B cell (primary cell): ENCODE data around the gene MCEMP1. TPM values are rescaled to one million over a fixed set of nuclear protein-coding genes. Genes with fewer than 3 reads are reported as not detected.

ENCODE experiments used
- ATAC-seq: fragments of 200-7000 bp; cut with Tn5 transposase; one replicate; pipeline ENCODE4 v1.10.0; 2021; ENCODE audit warnings: low read depth, mild to moderate bottlenecking, moderate number of reproducible peaks, moderate library complexity
- CTCF ChIA-PET: fragments of 350-600 bp; sonication (Branson Sonifier 250); formaldehyde crosslinking; loops from one replicate; lab custom pipeline; 2021; ENCODE audit warnings: antibody characterized with exemption, inconsistent platforms; lab: Charles Lee
- POLR2A ChIA-PET: fragments of 350-600 bp; sonication (Branson Sonifier 250); formaldehyde crosslinking; loops from one replicate; lab custom pipeline; 2021; ENCODE audit warnings: antibody characterized with exemption; lab: Charles Lee
- DNase-seq: peaks from one replicate; pipeline ENCODE4 v3.0.0; 2013
- H2AFZ ChIP-seq: 2 replicates; pipeline ENCODE4 v1.6.1; 2012; ENCODE audit warnings: mild to moderate bottlenecking, low read depth, low read length; ENCODE audit not compliant: insufficient read depth, poor library complexity, severe bottlenecking
- H3K27ac ChIP-seq, 2 donors: 1 replicate in 1 of 2; 2 replicates in 1 of 2; pipeline ENCODE4 v1.5.1; 2012 to 2013; ENCODE audit warnings: low read length in 2 of 2, mild to moderate bottlenecking in 2 of 2, moderate library complexity in 1 of 2
- H3K27me3 ChIP-seq, 4 experiments: fragments of 200-600 bp in 1 of 4; sonication (generic) in 1 of 4; replicated peaks in 1 of 4; 1 replicate in 2 of 4; 2 replicates in 2 of 4; pipeline versions ENCODE4 v1.6.1 to v1.7.0; 2013 to 2016; ENCODE audit warnings: low read length in 3 of 4, mild to moderate bottlenecking in 2 of 4, mixed read lengths in 1 of 4, moderate library complexity in 1 of 4; ENCODE audit not compliant: insufficient read depth in 4 of 4, control insufficient read depth in 3 of 4; ENCODE audit errors: control extremely low read depth in 1 of 4
- H3K36me3 ChIP-seq, 2 experiments: replicated peaks in 1 of 2; 1 replicate in 1 of 2; 2 replicates in 1 of 2; pipeline versions ENCODE4 v1.6.1 to v1.7.1; 2013; ENCODE audit warnings: low read length in 1 of 2; ENCODE audit not compliant: insufficient read depth in 2 of 2, control insufficient read depth in 1 of 2; ENCODE audit errors: control extremely low read depth in 1 of 2, extremely low read depth in 1 of 2
- H3K4me1 ChIP-seq, 2 donors: fragments of 200-600 bp in 1 of 2; sonication (generic) in 1 of 2; 1 replicate in 1 of 2; 2 replicates in 1 of 2; pipeline versions ENCODE4 v1.5.1 to v1.6.1; 2013 to 2017; ENCODE audit warnings: low read length in 2 of 2; ENCODE audit not compliant: control insufficient read depth in 2 of 2, insufficient read depth in 2 of 2
- H3K4me2 ChIP-seq: replicated peaks from 2 replicates; pipeline ENCODE3; 2012; ENCODE audit warnings: mild to moderate bottlenecking, low read depth, low read length; ENCODE audit not compliant: poor library complexity, severe bottlenecking
- H3K4me3 ChIP-seq, 5 experiments: fragments of 200-600 bp in 1 of 5; sonication (generic) in 1 of 5; 1 replicate in 3 of 5; 2 replicates in 2 of 5; pipeline versions ENCODE4 v1.5.1 to v1.7.0; 2011 to 2016; ENCODE audit warnings: low read length in 4 of 5, mild to moderate bottlenecking in 4 of 5, low read depth in 2 of 5, control low read depth in 1 of 5, moderate library complexity in 1 of 5; ENCODE audit not compliant: insufficient read depth in 1 of 5; ENCODE audit errors: control extremely low read depth in 1 of 5, extremely low read depth in 1 of 5
- H3K79me2 ChIP-seq: fragments of 200-600 bp; sonication (generic); one replicate; pipeline ENCODE4 v1.6.0; 2016; ENCODE audit warnings: low read length; ENCODE audit not compliant: control insufficient read depth, insufficient read depth
- H3K9ac ChIP-seq: fragments of 200-600 bp; sonication (generic); 2 replicates; pipeline ENCODE4 v1.6.1; 2017; ENCODE audit warnings: mild to moderate bottlenecking, low read length, moderate library complexity
- H3K9me3 ChIP-seq, 3 donors: one replicate each; pipeline versions ENCODE4 v1.6.1 to v1.7.1; 2013; ENCODE audit warnings: low read length in 2 of 3; ENCODE audit not compliant: control insufficient read depth in 2 of 3, insufficient read depth in 1 of 3; ENCODE audit errors: control extremely low read depth in 1 of 3
- H4K20me1 ChIP-seq: 2 replicates; pipeline ENCODE4 v1.6.0; 2012; ENCODE audit warnings: mild to moderate bottlenecking, low read length; ENCODE audit not compliant: insufficient read depth, control insufficient read depth, poor library complexity, severe bottlenecking
- H3K27ac Mint-ChIP-seq: one replicate; pipeline ENCODE4 v1.8.0; 2021; ENCODE audit warnings: mixed read lengths
- H3K27me3 Mint-ChIP-seq: one replicate; pipeline ENCODE4 v1.8.0; 2021; ENCODE audit warnings: mixed read lengths
- H3K4me1 Mint-ChIP-seq: one replicate; pipeline ENCODE4 v1.8.0; 2021; ENCODE audit warnings: mixed read lengths
- H3K4me3 Mint-ChIP-seq: one replicate; pipeline ENCODE4 v1.8.0; 2021; ENCODE audit warnings: mixed read lengths
- H3K9me3 Mint-ChIP-seq: one replicate; pipeline ENCODE4 v1.8.0; 2022; ENCODE audit warnings: mixed read lengths; ENCODE audit not compliant: insufficient read depth
- CTCF ChIP-seq: fragments of 200-600 bp; IDR thresholded peaks from one replicate; pipeline ENCODE4 v1.8.0; 2022; ENCODE audit warnings: antibody characterized with exemption, mild to moderate bottlenecking
- EZH2 ChIP-seq: IDR thresholded peaks from 2 replicates; pipeline ENCODE4 v1.6.1; 2012; ENCODE audit warnings: borderline replicate concordance, low read depth, mild to moderate bottlenecking, moderate library complexity, low read length; ENCODE audit not compliant: insufficient read depth, poor library complexity, severe bottlenecking
- WGBS: methylation state at CpG from one replicate; pipeline ENCODE4 v1.1.5; 2013; ENCODE audit warnings: missing lambda C conversion rate; ENCODE audit not compliant: insufficient coverage; 5-methylcytosine and 5-hydroxymethylcytosine counted together
- intact Hi-C: fragments of 100-400 bp; cut with micrococcal nuclease; formaldehyde crosslinking; loops from one replicate; pipeline ENCODE4 v1.10.0; 2022
- polyA plus RNA-seq: library from polyadenylated mRNA; depleted of rRNA; stranded (reverse); fragments of >200 nt; gene quantifications from 2 replicates; pipeline ENCODE4 v1.2.3, GENCODE V29; 2012
- total RNA-seq, 2 donors: library from RNA; stranded (reverse); fragments of 120-200 nt in 1 of 2; gene quantifications; 1 replicate in 1 of 2; 2 replicates in 1 of 2; pipeline versions ENCODE4 v1.2.3 to v1.2.4, GENCODE V29; 2013 to 2022

The MCEMP1 gene
- total and polyA plus RNA-seq, 2 donors (not counting 1 experiment from before 2014, with no cell fraction given) = 0.57 TPM; not detected in 1

GRCh38 chr19:7640803-7641202 lies 36.1 kb upstream of the MCEMP1 start:
- CTCF ChIA-PET = interaction anchor here (0.6 kb wide), 1 partner anchor 10 kb away, joined by 3 read pairs; no protein-coding TSS in a partner anchor
- Mint-ChIP-seq H3K4me3 (no peak overlapping the region), H3K9me3 (no peaks in the 10 kb centered on the region), H3K27ac (no peak overlapping the region), H3K4me1 (peaks cover 27% of the 10 kb centered on the region), H3K27me3 (no peaks in the 10 kb centered on the region)
- peaks cover 17 to 20% of the 10 kb centered on the region in 2 donors for H3K4me1 ChIP-seq
- no peak for TF ChIP-seq CTCF
- no peak for TF ChIP-seq EZH2
- no peak overlapping the region for H3K9ac ChIP-seq
- peaks cover 4 to 42% of the 10 kb centered on the region in 2 experiments for H3K36me3 ChIP-seq
- no peak for ATAC-seq
- POLR2A ChIA-PET = interaction anchor here (1.3 kb wide), 1 partner anchor 11 kb away, joined by 7 read pairs; the partner anchor contains the start of genes PET100 and XAB2
- H3K27me3 ChIP-seq = no peaks in the 10 kb centered on the region
- H3K4me3 ChIP-seq = no peak overlapping the region
- peaks cover 37% of the 10 kb centered on the region for H3K79me2 ChIP-seq
- no peak overlapping the region for H3K27ac ChIP-seq
- WGBS = 100% methylated on average over 9 of the region's 11 CpGs
- peaks cover 0 to 14% (median 0%) of the 10 kb centered on the region in 3 donors for H3K9me3 ChIP-seq
- H3K4me2 ChIP-seq = no peak overlapping the region
- peaks cover 40% of the 10 kb centered on the region for H4K20me1 ChIP-seq
- no peak overlapping the region for H2AFZ ChIP-seq
- intact Hi-C loops = no loop called here
- DNase-seq = no peak
